Smooth muscle cell of trachea (primary cell): ENCODE results near the gene BSX. TPM values are rescaled to one million over a fixed set of nuclear protein-coding genes. Genes with fewer than 3 reads are reported as not detected.

Experiments
- total RNA-seq: library from RNA; depleted of rRNA; stranded (reverse); fragments of >200 nt; gene quantifications from 2 replicates; pipeline ENCODE4 v1.2.1, GENCODE V29; 2014

BSX gene
- not detected in 2 replicates for total RNA-seq

DNA sequence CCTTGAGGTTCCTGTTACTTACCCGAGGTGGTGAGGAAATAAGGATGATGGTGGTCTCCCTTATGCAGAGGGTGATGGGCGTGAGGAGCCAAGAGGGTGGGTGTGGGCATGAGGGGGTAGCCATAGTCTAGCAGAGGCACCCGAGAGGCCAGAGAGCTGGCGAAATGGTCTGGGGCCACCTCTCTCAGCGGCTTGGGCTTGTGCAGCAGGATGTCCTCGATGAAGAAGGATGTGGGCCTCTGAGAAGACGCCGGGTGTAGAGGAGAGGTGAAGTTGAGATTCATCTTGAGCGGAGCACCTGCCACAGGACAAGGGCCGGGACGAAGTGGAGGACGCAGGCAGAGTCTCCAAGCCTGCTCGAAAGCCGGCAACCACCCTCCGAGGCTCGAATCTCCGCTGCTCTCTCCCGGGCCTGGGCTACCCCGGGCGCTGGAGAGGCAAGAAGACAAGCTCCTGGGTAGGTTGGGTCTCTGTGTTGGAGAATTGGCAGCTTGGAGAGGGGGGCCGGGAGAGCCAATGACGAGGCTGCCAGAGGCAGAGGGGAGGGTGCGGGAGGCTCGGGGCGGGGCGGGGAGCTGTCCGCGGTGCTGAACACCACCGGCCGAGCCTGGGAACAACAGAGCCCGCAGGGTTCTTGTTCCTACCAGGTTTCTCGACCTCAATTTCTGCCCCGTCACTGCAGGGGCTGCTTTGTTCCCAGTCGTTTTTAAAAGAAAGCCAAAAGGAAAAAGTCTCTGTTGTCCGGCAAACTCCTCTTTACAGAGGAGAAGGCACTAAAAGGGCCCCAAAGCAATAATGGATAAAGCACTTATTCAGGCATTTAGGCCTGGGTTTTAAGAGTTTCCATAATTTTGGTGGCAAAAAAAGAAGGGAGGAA, at the start of gene BSX:
Gene BSX, minus strand, starts transcription at position 447 of the 877 bp plus-strand sequence. Its CDS starts 163 bp downstream, at position 284.

Other genes with a start within 250 kb of the BSX start
- not detected in 2 replicates for gene CRTAM, start 143.3 kb downstream of the BSX start, total RNA-seq
- gene JHY, start 99.1 kb downstream of the BSX start, total RNA-seq, result 1.3 and 1.7 TPM in 2 replicates
- gene HSPA8, start 80.3 kb upstream of the BSX start, total RNA-seq, result 1,710 and 1,747 TPM in 2 replicates
- gene CLMP, start 213.4 kb upstream of the BSX start, total RNA-seq, result 222 and 262 TPM in 2 replicates